K562 (cell line): Measurements from ENCODE around the gene GALNT7. TPM values are rescaled to one million over a fixed set of nuclear protein-coding genes. Genes with fewer than 3 reads are reported as not detected.
A peak's percentile ranks its signal among the peaks of the same experiment; 100 is the strongest.

Experiments used
- ATAC-seq: fragments of 200-7000 bp; cut with Tn5 transposase; 3 replicates; pipeline ENCODE4 v1.9.1; 2020; ENCODE audit warnings: moderate library complexity
- BruUV-seq: library from RNA; stranded (reverse); fragments of 400-500 nt; replicated peaks from 2 replicates; lab custom pipeline; 2021; lab: Mats Ljungman, UMichigan
- CTCF ChIA-PET: fragments of 300-600 bp; formaldehyde crosslinking; extraction: SDS; loops from one replicate; lab custom pipeline; 2021; ENCODE audit warnings: low intra/inter-chr PET ratio; lab: Yijun Ruan, JAX
- POLR2A ChIA-PET: fragments of 300-600, 350-650 bp; sonication (Branson Sonifier 250); formaldehyde crosslinking; extraction: SDS; loops from one replicate; lab custom pipeline; 2021; ENCODE audit warnings: antibody characterized with exemption, inconsistent platforms; lab: Yijun Ruan, JAX
- DNase-seq, 4 experiments: peaks; one replicate each; pipeline versions ENCODE4 v3.0.0 to v3.0.0-alpha.2; 2011 to 2018; ENCODE audit warnings: low spot score in 3 of 4, mixed read lengths in 3 of 4; ENCODE audit errors: extremely low read depth in 1 of 4
- FAIRE-seq: peaks from 2 replicates; lab custom pipeline; 2011; peaks lifted over from hg19 to GRCh38; lab: Jason Lieb, UNC
- H2AFZ ChIP-seq: 2 replicates; pipeline ENCODE4 v1.6.0; 2011; ENCODE audit warnings: low read depth, low read length, control low read depth, inconsistent platforms
- H3K27ac ChIP-seq: fragments of 200-600 bp; 3 replicates; pipeline ENCODE4 v1.8.0; 2011; ENCODE audit warnings: low read depth, mild to moderate bottlenecking, control low read depth, inconsistent platforms, low read length, moderate library complexity, mixed read lengths; ENCODE audit errors: extremely low read depth
- H3K27me3 ChIP-seq, 2 experiments: fragments of 300-600 bp in 1 of 2; 2 replicates in 1 of 2; 3 replicates in 1 of 2; pipeline versions ENCODE4 v1.6.0 to v1.8.0; 2011; ENCODE audit warnings: inconsistent platforms in 2 of 2, low read length in 2 of 2, mild to moderate bottlenecking in 1 of 2, mixed read lengths in 1 of 2, moderate library complexity in 1 of 2; ENCODE audit not compliant: control insufficient read depth in 2 of 2, insufficient read depth in 2 of 2
- H3K36me3 ChIP-seq: fragments of 300-600 bp; 3 replicates; pipeline ENCODE4 v1.8.0; 2011; ENCODE audit warnings: mild to moderate bottlenecking, low read length, inconsistent platforms; ENCODE audit not compliant: control insufficient read depth, insufficient read depth
- H3K4me1 ChIP-seq, 2 experiments: fragments of 200-600 bp in 1 of 2; replicated peaks in 1 of 2; 2 replicates in 1 of 2; 3 replicates in 1 of 2; pipeline versions ENCODE4 v1.5.1 to v1.8.0; 2011; ENCODE audit warnings: inconsistent platforms in 2 of 2, low read length in 2 of 2, mild to moderate bottlenecking in 1 of 2, mixed read lengths in 1 of 2, moderate library complexity in 1 of 2; ENCODE audit not compliant: control insufficient read depth in 2 of 2, insufficient read depth in 2 of 2
- H3K4me2 ChIP-seq: 2 replicates; pipeline ENCODE4 v1.6.1; 2011; ENCODE audit warnings: low read length, control low read depth, inconsistent platforms, mixed read lengths; ENCODE audit not compliant: insufficient read depth
- H3K4me3 ChIP-seq: fragments of 200-600 bp; sonication (generic), shearing (Covaris generic); 2 replicates; pipeline ENCODE4 v1.5.1; 2016; ENCODE audit warnings: control low read depth, inconsistent platforms
- H3K79me2 ChIP-seq: fragments of 200-600 bp; 3 replicates; pipeline ENCODE4 v1.8.0; 2011; ENCODE audit warnings: low read length, inconsistent platforms; ENCODE audit not compliant: control insufficient read depth, insufficient read depth
- H3K9ac ChIP-seq, 2 experiments: 2 replicates each; pipeline versions ENCODE4 v1.6.0 to v1.6.1; 2011; ENCODE audit warnings: low read depth in 2 of 2, low read length in 2 of 2, control low read depth in 1 of 2, inconsistent platforms in 1 of 2, mild to moderate bottlenecking in 1 of 2, mixed read lengths in 1 of 2; ENCODE audit not compliant: insufficient read depth in 1 of 2
- H3K9me1 ChIP-seq: one replicate; pipeline ENCODE4 v1.6.0; 2011; ENCODE audit warnings: inconsistent platforms, mild to moderate bottlenecking, low read length, moderate library complexity; ENCODE audit not compliant: control insufficient read depth, insufficient read depth
- H3K9me3 ChIP-seq: replicated peaks from 2 replicates; pipeline ENCODE4 v1.5.1; 2011; ENCODE audit warnings: low read depth, low read length, inconsistent platforms; ENCODE audit not compliant: control insufficient read depth, insufficient read depth
- H4K20me1 ChIP-seq: replicated peaks from 2 replicates; pipeline ENCODE4 v1.6.1; 2011; ENCODE audit warnings: low read length, inconsistent platforms, mixed read lengths; ENCODE audit not compliant: control insufficient read depth, insufficient read depth
- CBX5 ChIP-seq: IDR thresholded peaks from 2 replicates; pipeline ENCODE4 v1.6.1; 2014; ENCODE audit warnings: low read depth, borderline replicate concordance
- CBX8 ChIP-seq: fragments of 200-600 bp; sonication (generic); IDR thresholded peaks from 2 replicates; pipeline ENCODE4 v1.6.1; 2012; ENCODE audit warnings: borderline replicate concordance, mixed run types, low read depth, mild to moderate bottlenecking, moderate library complexity, mixed read lengths, low read length, control low read depth, inconsistent platforms; ENCODE audit not compliant: poor library complexity, severe bottlenecking; ENCODE audit errors: extremely low read depth
- CCNT2 ChIP-seq: IDR thresholded peaks from 2 replicates; pipeline ENCODE4 v1.6.1; 2011; ENCODE audit warnings: borderline replicate concordance, low read depth, mild to moderate bottlenecking, moderate library complexity, mixed read lengths, low read length; ENCODE audit not compliant: insufficient read length; ENCODE audit errors: extremely low read depth
- EP400 ChIP-seq: fragments of 450-650 bp; IDR thresholded peaks from 2 replicates; pipeline ENCODE4 v1.6.1; 2017; ENCODE audit warnings: antibody characterized with exemption, mild to moderate bottlenecking, moderate library complexity
- ID3 ChIP-seq, 2 experiments: fragments of 250-450 bp in 1 of 2; fragments of 450-650 bp in 1 of 2; sonication (Bioruptor Pico) in 1 of 2; IDR thresholded peaks; 2 replicates each; pipeline versions ENCODE4 v1.6.1 to v1.8.0; 2016 to 2021; ENCODE audit warnings: mild to moderate bottlenecking in 2 of 2, moderate library complexity in 2 of 2, missing compliant biosample characterization in 1 of 2, missing genetic modification characterization in 1 of 2
- KHSRP ChIP-seq: fragments of 450-650 bp; IDR thresholded peaks from 2 replicates; pipeline ENCODE4 v1.6.1; 2017
- KLF13 ChIP-seq: fragments of 450-650 bp; IDR thresholded peaks from 2 replicates; pipeline ENCODE4 v1.6.1; 2016; ENCODE audit warnings: missing genetic modification characterization, low read depth, mild to moderate bottlenecking, missing compliant biosample characterization, moderate library complexity, borderline replicate concordance
- NR2C1 ChIP-seq, 2 experiments: fragments of 450-650 bp; IDR thresholded peaks; 2 replicates each; pipeline ENCODE4 v1.6.1; 2017; ENCODE audit warnings: mild to moderate bottlenecking in 2 of 2, antibody characterized with exemption in 1 of 2, inconsistent platforms in 1 of 2, missing compliant biosample characterization in 1 of 2, missing genetic modification characterization in 1 of 2
- NRF1 ChIP-seq, 2 experiments: fragments of 450-650 bp; IDR thresholded peaks in 1 of 2; conservative IDR thresholded peaks in 1 of 2; 2 replicates each; pipeline ENCODE4 v1.6.1; 2014; ENCODE audit warnings: mild to moderate bottlenecking in 2 of 2
- RAD21 ChIP-seq, 2 experiments: fragments of 250-450 bp in 1 of 2; fragments of 450-650 bp in 1 of 2; sonication (Bioruptor Pico) in 1 of 2; formaldehyde crosslinking in 1 of 2; IDR thresholded peaks in 1 of 2; conservative IDR thresholded peaks in 1 of 2; 2 replicates each; pipeline versions ENCODE4 v1.4.0 to v1.8.0; 2020 to 2022; ENCODE audit warnings: mild to moderate bottlenecking in 2 of 2, moderate library complexity in 1 of 2
- RFX7 ChIP-seq: fragments of 250-450 bp; sonication (Bioruptor Pico); IDR thresholded peaks from 2 replicates; pipeline ENCODE4 v1.5.1; 2021; ENCODE audit warnings: mild to moderate bottlenecking
- SRSF9 ChIP-seq: fragments of 200-400 bp; formaldehyde crosslinking; IDR thresholded peaks from 2 replicates; pipeline ENCODE4 v1.6.1; 2017; ENCODE audit warnings: low read depth, low read length, borderline replicate concordance
- ZBTB33 ChIP-seq: sonication (generic); formaldehyde crosslinking; IDR thresholded peaks from 2 replicates; pipeline ENCODE4 v1.8.1; 2023; ENCODE audit warnings: mild to moderate bottlenecking, missing genetic modification reagents
- ZNF146 ChIP-seq: IDR thresholded peaks from one replicate; pipeline ENCODE4 v1.6.1; 2018; ENCODE audit warnings: missing compliant biosample characterization; ENCODE audit not compliant: unreplicated experiment
- ZNF23 ChIP-seq: fragments of 250-450 bp; sonication (Bioruptor Pico); IDR thresholded peaks from 2 replicates; pipeline ENCODE4 v1.4.0; 2020; ENCODE audit warnings: mild to moderate bottlenecking
- ZNF263 ChIP-seq: sonication (generic); formaldehyde crosslinking; IDR thresholded peaks from 2 replicates; pipeline ENCODE4 v1.8.0; 2022; ENCODE audit warnings: mild to moderate bottlenecking, missing genetic modification reagents, borderline replicate concordance
- ZNF274 ChIP-seq: IDR thresholded peaks from 2 replicates; pipeline ENCODE4 v1.6.1; 2011; ENCODE audit warnings: low read depth, mild to moderate bottlenecking, low read length, moderate library complexity, borderline replicate concordance
- ZNF79 ChIP-seq: fragments of 250-450 bp; sonication (Bioruptor Pico); IDR thresholded peaks from 2 replicates; pipeline ENCODE4 v1.4.0; 2020; ENCODE audit warnings: low read depth, mild to moderate bottlenecking, moderate library complexity
- ZSCAN32 ChIP-seq: fragments of 450-650 bp; formaldehyde crosslinking; IDR thresholded peaks from 2 replicates; pipeline ENCODE4 v1.4.0; 2020; ENCODE audit warnings: mild to moderate bottlenecking, moderate library complexity
- whole genome bisulfite sequencing: fragments of 100-300 bp; shearing (Covaris generic); methylation state at CpG from one replicate; pipeline ENCODE4 v1.1.6; 2016; ENCODE audit warnings: low coverage, mixed read lengths; ENCODE audit not compliant: insufficient coverage; ENCODE audit errors: missing lambda C conversion rate; 5-methylcytosine and 5-hydroxymethylcytosine counted together
- in situ Hi-C: fragments of 300-500 bp; cut with MboI; formaldehyde crosslinking; loops from 4 replicates; pipeline ENCODE4 v1.15.0; 2018; ENCODE audit warnings: inconsistent platforms, mixed read lengths
- intact Hi-C: fragments of 100-400 bp; cut with micrococcal nuclease; formaldehyde crosslinking; loops from 2 replicates; pipeline ENCODE4 v1.14.2; 2022
- polyA plus RNA-seq, 8 experiments: library from polyadenylated mRNA; depleted of rRNA in 4 of 8; stranded (reverse) in 5 of 8; unstranded in 3 of 8; fragments of >200 nt; fragmentation: Nextera tagmentation in 2 of 8; fragmentation: Illumina TruSeq in 1 of 8; extraction: Ambion mirVana in 2 of 8; extraction: Trizol in 1 of 8; gene quantifications; 2 replicates each; pipeline versions ENCODE4 v1.2.1 to v1.2.3, GENCODE V29; 2011 to 2014; ENCODE audit warnings: inconsistent platforms in 1 of 8, missing spikeins in 1 of 8
- total RNA-seq, 7 experiments: library from RNA; depleted of rRNA in 6 of 7; stranded (reverse); fragments of >200 nt in 6 of 7; fragmentation: Illumina TruSeq in 2 of 7; extraction: Trizol in 2 of 7; gene quantifications; 2 replicates each; pipeline versions ENCODE4 v1.2.1 to v1.2.3, GENCODE V29; 2011 to 2021; ENCODE audit warnings: low replicate concordance in 1 of 7

Gene GALNT7
- total and polyA plus RNA-seq, 9 of the 15 experiments (the other 6 are each of a cell fraction or from before 2014, with no cell fraction given) = 16.7 to 38.7 (median 31.1) TPM

- FAIRE-seq = no peak
- Histone ChIP-seq H4K20me1 (no peaks in the 10 kb centered on the region), H3K9ac (no peak overlapping the region), H3K27ac (no peak overlapping the region), H3K4me2 (no peak overlapping the region; the same call in 1 of the 2 replicates), H3K27me3 (no peaks in the 10 kb centered on the region), H3K79me2 (no peaks in the 10 kb centered on the region), H3K4me1 (peaks cover 11 to 22% of the 10 kb centered on the region in 2 experiments; a peak in 3 of 5 replicates), H3K9me1 (no peaks in the 10 kb centered on the region), H3K36me3 (no peaks in the 10 kb centered on the region), H3K9me3 (no peaks in the 10 kb centered on the region), H3K4me3 (no peak overlapping the region), H2AFZ (no peak overlapping the region)
- in situ Hi-C loops (no loop called here), intact Hi-C loops (loop anchor here (5.0 kb wide), 1 partner anchor 87 kb away; no protein-coding TSS in a partner anchor)
- peak in 1 of 4 experiments; percentile 57 for DNase-seq
- POLR2A ChIA-PET = no interaction called here
- no TSS peak for BruUV-seq
- CTCF ChIA-PET = no interaction called here
- 25% methylated on average over 7 of the region's 7 CpGs for WGBS
- ATAC-seq = 0 out of 3 replicates have a peak, but pooled peaks have one; percentile 13
- TF ChIP-seq EP400 = peak; percentile 24; the same call in 1 of the 2 replicates
- TF ChIP-seq RFX7 (CRISPR knock-in tag) = no peak
- TF ChIP-seq ID3 (CRISPR knock-in tag; IDR thresholded peaks at IDR 0.05) = no peak
- TF ChIP-seq ID3 (tag; IDR thresholded peaks at IDR 0.05) = no peak
- no peak for TF ChIP-seq CBX8
- TF ChIP-seq ZNF263 = no peak
- no peak for TF ChIP-seq NRF1 (conservative IDR thresholded peaks at IDR 0.05 in 1 of 2, IDR thresholded peaks at IDR 0.05 in 1 of 2)
- TF ChIP-seq ZBTB33 (CRISPR knock-in tag) = no peak
- TF ChIP-seq NR2C1 (IDR thresholded peaks at IDR 0.05) = no peak
- TF ChIP-seq NR2C1 (tag; IDR thresholded peaks at IDR 0.05) = no peak
- no peak for TF ChIP-seq ZNF274
- no peak for TF ChIP-seq CBX5
- no peak for TF ChIP-seq SRSF9
- TF ChIP-seq ZNF23 (CRISPR knock-in tag) = no peak
- TF ChIP-seq ZSCAN32 (CRISPR knock-in tag) = no peak
- no peak for TF ChIP-seq ZNF146
- TF ChIP-seq CCNT2 = peak; percentile 46
- no peak for TF ChIP-seq RAD21 (CRISPR knock-in tag; conservative IDR thresholded peaks at IDR 0.05 in 1 of 2, IDR thresholded peaks at IDR 0.05 in 1 of 2)
- peak; percentile 56; the same call in 1 of the 2 replicates for TF ChIP-seq KHSRP
- no peak for TF ChIP-seq KLF13
- no peak for TF ChIP-seq ZNF79 (CRISPR knock-in tag)
Measured at GRCh38 chr4:173124209-173124865, 44.3 kb upstream of the GALNT7 start.
